HL-60 (cell line): Measurements from ENCODE around the gene CREB3.

ENCODE experiments used
- TF ChIP-seq, protein P1 (sequence below): IDR thresholded peaks from one replicate; pipeline ENCODE4 v1.5.1; 2011; ENCODE audit warnings: low read length, control low read depth, inconsistent platforms; ENCODE audit not compliant: insufficient read depth
- TF ChIP-seq, protein P2 (sequence below): IDR thresholded peaks from 2 replicates; pipeline ENCODE4 v1.6.1; 2012; ENCODE audit warnings: low read depth; ENCODE audit not compliant: insufficient replicate concordance

GRCh38 chr9:35728041-35728971 is 4.2 kb upstream of the CREB3 start:
- TF ChIP-seq, protein P1, sequence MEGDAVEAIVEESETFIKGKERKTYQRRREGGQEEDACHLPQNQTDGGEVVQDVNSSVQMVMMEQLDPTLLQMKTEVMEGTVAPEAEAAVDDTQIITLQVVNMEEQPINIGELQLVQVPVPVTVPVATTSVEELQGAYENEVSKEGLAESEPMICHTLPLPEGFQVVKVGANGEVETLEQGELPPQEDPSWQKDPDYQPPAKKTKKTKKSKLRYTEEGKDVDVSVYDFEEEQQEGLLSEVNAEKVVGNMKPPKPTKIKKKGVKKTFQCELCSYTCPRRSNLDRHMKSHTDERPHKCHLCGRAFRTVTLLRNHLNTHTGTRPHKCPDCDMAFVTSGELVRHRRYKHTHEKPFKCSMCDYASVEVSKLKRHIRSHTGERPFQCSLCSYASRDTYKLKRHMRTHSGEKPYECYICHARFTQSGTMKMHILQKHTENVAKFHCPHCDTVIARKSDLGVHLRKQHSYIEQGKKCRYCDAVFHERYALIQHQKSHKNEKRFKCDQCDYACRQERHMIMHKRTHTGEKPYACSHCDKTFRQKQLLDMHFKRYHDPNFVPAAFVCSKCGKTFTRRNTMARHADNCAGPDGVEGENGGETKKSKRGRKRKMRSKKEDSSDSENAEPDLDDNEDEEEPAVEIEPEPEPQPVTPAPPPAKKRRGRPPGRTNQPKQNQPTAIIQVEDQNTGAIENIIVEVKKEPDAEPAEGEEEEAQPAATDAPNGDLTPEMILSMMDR, result no peak
- TF ChIP-seq, protein P2, sequence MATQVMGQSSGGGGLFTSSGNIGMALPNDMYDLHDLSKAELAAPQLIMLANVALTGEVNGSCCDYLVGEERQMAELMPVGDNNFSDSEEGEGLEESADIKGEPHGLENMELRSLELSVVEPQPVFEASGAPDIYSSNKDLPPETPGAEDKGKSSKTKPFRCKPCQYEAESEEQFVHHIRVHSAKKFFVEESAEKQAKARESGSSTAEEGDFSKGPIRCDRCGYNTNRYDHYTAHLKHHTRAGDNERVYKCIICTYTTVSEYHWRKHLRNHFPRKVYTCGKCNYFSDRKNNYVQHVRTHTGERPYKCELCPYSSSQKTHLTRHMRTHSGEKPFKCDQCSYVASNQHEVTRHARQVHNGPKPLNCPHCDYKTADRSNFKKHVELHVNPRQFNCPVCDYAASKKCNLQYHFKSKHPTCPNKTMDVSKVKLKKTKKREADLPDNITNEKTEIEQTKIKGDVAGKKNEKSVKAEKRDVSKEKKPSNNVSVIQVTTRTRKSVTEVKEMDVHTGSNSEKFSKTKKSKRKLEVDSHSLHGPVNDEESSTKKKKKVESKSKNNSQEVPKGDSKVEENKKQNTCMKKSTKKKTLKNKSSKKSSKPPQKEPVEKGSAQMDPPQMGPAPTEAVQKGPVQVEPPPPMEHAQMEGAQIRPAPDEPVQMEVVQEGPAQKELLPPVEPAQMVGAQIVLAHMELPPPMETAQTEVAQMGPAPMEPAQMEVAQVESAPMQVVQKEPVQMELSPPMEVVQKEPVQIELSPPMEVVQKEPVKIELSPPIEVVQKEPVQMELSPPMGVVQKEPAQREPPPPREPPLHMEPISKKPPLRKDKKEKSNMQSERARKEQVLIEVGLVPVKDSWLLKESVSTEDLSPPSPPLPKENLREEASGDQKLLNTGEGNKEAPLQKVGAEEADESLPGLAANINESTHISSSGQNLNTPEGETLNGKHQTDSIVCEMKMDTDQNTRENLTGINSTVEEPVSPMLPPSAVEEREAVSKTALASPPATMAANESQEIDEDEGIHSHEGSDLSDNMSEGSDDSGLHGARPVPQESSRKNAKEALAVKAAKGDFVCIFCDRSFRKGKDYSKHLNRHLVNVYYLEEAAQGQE, result no peak
